Stomach (tissue), 4 donors: ENCODE measurements around the gene ID4.

Source experiments
- CTCF ChIP-seq, 7 experiments: fragments of 450-650 bp in 4 of 7; fragments of 200-600 bp in 3 of 7; sonication (generic) in 3 of 7; IDR thresholded peaks; one replicate each; pipeline ENCODE4 v1.5.1; 2016 to 2019; ENCODE audit warnings: antibody characterized with exemption in 7 of 7, control low read depth in 2 of 7, mild to moderate bottlenecking in 1 of 7
- EP300 ChIP-seq: sonication (generic); formaldehyde crosslinking; IDR thresholded peaks from one replicate; pipeline ENCODE4 v1.6.1; 2017; ENCODE audit warnings: antibody characterized with exemption
- POLR2A ChIP-seq, 4 donors: fragments of 450-650 bp; IDR thresholded peaks; one replicate each; pipeline ENCODE4 v1.6.1; 2016; ENCODE audit warnings: antibody characterized with exemption in 4 of 4, control low read depth in 2 of 4, mild to moderate bottlenecking in 1 of 4, moderate library complexity in 1 of 4

GRCh38 chr6:19818805-19819204, 18.4 kb upstream of the ID4 start:
- no peak for TF ChIP-seq CTCF (IDR thresholded peaks at IDR 0.05)
- TF ChIP-seq EP300: no peak
- no peak for TF ChIP-seq POLR2A (IDR thresholded peaks at IDR 0.05)
